Inflammatory macrophage treated with lipopolysaccharide for 4 hours (primary cell): Measurements from ENCODE around the gene SUSD1.
"Not testable (repeated sequence)": the region's sequence is repeated elsewhere in the genome, so short reads cannot be mapped to it uniquely, and the experiment has no call there.

Source experiments
- DNase-seq: peaks from one replicate; pipeline ENCODE4 v3.0.0-alpha.2; 2020

The SUSD1 gene

GRCh38 chr9:112173489-112174221 is 1.4 kb downstream of the SUSD1 start:
- no peak for DNase-seq

DNA sequence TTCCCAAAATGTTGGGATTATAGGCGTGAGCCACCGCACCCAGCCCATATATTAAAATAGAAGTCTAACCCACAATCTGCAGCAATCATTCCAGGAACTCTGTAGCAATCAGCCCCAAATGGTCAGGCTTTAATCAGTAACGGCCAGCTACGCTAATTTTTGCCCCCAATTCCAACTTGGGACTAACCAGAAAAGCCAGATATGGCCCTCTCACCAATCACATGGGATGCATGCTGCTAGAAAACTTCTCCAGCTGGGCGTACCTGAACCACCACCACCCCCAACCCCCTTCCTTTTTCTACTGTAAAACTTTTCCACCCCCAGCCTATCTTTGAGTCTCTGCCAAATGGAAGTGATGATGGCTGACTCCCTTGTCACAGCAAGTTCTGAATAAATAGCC is 4.1 kb downstream of the SUSD1 start:
- DNase-seq: no peak

- DNase-seq: no peak
Measured at GRCh38 chr9:112170235-112170634, 4.9 kb downstream of the SUSD1 start.

DNA sequence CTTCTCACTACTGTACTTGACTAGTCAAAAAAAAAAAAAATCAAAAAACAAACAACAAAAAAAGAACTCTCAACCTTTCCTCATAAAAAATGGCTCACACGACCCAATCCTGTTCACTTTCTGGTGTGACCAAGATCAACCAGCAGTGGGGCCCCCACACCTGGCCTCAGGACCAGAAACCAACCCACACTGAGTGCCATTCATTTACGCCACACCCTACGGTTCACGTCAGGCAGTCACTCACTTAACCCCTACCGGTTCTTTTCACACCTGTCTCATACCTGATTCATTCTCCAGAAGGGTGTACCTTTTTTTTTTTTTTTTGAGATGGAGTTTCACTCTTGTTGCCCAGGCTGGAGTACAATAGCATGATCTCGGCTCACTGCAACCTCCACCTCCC is 5.7 kb downstream of the SUSD1 start:
- DNase-seq: no peak

GRCh38 chr9:112168197-112168596 is 6.9 kb downstream of the SUSD1 start:
- DNase-seq: no peak

GRCh38 chr9:112166176-112167140 is 8.6 kb downstream of the SUSD1 start:
- peak; percentile 27 for DNase-seq

GRCh38 chr9:112162621-112163413 is 12.3 kb downstream of the SUSD1 start:
- DNase-seq: peak; percentile 56

GRCh38 chr9:112159781-112160180 is 15.3 kb downstream of the SUSD1 start:
- DNase-seq: no peak

DNA sequence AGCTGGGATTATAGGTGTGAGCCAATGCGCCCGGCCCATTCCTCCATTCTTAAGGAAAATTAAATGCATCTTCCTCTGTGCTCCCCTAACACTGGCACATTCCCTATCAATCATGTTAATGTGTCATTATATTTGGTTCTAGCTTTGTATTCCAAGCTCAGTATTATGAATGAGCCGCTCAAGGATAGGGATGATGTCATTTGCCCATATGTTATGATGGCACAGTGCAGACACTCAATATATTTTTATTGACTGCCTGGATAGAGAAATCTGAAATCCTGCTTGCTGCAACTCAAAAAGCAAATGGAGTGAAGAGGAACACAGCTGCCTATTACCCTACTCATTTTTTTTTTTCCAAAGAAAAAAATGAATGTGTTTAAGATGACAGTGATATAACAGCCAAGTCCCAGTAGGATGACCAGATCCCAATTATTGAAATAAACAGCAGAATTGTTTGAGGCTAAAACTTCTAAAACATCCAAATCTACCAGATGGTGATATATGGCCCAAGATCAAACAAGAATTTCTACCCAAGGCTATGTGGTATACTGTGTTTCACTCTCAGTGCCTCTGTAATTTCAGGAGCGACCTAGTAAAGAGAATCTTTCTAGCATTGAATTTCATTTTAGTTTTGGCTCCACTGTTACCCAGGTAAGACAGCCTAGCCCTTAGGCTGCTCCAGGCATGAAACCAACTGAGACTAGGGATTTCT is 16.3 kb downstream of the SUSD1 start:
- DNase-seq: no peak

DNA sequence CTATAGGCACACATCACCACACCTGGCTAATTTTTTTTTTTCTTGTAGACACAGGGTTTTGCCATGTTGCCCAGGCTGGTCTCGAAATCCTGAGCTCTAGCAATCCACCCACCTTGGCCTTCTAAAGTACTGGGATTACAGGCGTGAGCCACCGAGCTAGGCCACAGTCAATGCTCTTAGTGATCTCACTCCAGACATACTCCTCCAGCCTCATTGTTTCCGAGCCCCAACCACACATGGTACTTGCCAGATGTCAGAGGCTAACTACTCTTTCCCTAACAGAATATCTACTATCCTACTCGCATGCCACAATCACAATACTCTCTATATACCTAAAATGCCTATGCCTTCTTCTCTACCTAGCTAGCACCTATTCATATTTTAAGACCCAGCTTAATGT is 17.1 kb downstream of the SUSD1 start:
- DNase-seq: no peak

DNA sequence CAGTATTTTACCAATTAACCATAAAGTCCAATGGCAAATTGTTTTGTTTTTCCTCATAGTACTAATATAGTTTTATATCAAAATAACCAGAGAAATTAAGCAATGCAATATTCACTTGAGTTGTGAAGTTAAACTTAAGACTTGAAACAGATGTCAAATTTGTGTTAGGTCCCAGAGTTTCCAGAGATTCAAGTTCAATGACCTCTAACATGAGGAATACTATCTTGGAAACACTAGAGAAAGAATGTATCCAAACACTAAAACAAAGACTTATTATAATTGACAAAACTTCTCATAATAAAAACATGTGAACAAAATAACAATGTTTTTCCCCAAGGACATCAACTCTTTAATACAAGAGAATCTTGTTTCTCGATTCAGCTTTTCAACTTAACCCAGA is 18.0 kb downstream of the SUSD1 start:
- DNase-seq: no peak

GRCh38 chr9:112149211-112149610 is 25.9 kb downstream of the SUSD1 start:
- DNase-seq: no peak

DNA sequence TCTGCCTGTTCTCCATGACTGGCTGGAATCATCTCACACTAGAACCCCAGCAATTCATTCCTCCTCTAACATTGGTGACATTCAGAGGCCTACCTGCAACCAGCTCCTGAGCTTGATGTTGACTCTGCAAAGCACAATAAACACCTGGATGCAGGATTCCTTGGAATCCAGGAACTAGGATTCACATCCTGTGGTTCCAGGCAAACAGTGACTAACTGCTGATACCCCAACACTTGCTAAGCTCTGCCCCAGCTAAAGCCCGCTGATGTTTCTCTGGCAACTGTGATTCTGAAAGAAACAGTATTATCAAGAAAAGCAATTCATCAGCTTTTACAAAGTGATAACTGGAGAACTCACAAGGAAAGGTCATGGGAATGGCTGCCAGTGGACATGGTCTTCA is 29.2 kb downstream of the SUSD1 start:
- no peak for DNase-seq

GRCh38 chr9:112144807-112145206 is 30.3 kb downstream of the SUSD1 start:
- DNase-seq: no peak

DNA sequence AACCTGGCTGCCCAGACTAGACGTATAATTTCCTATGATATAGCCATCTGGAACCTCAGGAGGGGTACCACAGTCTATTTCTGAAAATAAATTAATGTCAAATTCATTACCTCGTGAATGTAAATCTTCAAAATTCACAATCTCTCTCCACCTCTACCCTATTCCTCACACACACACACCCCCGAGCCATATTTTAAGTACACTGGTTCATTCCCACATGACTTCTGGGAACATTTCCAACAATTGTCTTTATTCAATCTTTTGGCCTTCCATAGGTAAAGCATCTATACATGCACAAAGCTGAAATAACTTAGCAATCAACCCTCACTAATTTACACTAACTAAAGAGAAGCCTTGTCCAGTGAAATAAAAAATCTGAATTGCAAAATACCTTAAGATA is 32.7 kb downstream of the SUSD1 start:
- DNase-seq: no peak

- no peak for DNase-seq
Measured at GRCh38 chr9:112140936-112141335, 34.2 kb downstream of the SUSD1 start.

GRCh38 chr9:112137066-112137465 is 38.0 kb downstream of the SUSD1 start:
- no peak for DNase-seq

DNA sequence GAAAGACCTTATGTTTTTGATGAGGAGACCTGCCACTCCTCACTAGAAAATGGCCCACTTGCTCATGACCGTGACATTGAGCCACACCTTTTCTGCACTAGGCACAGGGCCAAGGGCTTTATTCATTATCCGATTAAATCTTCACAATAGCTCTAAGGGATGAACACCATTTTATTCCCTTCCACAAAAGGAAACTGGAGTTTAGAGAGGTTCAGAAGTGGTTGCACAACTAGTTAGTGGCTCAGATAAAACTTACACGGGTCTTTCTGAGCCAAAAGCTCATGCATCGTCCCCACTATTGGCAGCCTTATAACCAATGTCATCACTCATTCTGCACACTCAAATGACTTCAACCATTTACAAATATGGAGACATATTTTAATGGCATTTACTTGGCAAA is 39.4 kb downstream of the SUSD1 start:
- DNase-seq: no peak

- DNase-seq: not testable (repeated sequence)
Measured at GRCh38 chr9:112133806-112134205, 41.3 kb downstream of the SUSD1 start.

DNA sequence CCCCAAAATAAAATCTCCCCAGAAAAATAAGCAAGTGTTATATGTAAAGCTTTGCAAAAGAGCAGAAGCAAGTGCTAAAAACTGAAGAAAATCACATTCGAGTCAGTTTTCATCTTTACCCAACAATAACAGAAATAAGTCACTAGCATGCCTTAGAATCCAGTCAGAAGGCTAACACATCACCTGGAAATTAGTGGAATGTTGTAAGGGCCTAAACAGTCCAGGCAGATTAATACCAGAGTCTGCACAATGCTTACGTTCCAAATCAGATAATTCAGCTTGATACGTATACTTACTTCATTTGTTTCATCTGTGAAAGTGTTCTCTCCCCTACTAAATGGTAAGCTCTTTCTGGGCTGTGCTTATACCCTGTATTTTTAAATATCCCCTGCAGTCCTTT is 42.7 kb downstream of the SUSD1 start:
- DNase-seq: no peak

DNA sequence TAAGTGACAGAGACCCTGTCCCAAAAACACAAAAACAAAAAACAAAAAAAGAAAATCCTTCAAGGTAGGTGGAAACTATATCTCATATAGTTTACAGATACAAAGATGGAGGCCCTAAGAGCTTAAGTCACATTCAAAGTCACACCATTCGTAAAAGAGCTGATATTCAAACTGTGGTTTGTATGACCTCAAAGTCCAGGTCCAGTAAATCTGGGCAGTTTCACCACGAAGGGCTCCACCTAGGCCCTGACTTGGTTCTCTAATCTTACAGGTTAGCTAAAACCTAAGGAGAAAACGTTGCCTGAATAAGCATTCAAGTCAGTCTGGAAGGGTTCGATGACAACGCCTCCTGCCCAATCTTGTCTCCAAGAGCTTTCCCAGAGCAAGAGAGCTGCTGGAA is 44.1 kb downstream of the SUSD1 start:
- DNase-seq: no peak

GRCh38 chr9:112130347-112130746 is 44.8 kb downstream of the SUSD1 start:
- DNase-seq: no peak

DNA sequence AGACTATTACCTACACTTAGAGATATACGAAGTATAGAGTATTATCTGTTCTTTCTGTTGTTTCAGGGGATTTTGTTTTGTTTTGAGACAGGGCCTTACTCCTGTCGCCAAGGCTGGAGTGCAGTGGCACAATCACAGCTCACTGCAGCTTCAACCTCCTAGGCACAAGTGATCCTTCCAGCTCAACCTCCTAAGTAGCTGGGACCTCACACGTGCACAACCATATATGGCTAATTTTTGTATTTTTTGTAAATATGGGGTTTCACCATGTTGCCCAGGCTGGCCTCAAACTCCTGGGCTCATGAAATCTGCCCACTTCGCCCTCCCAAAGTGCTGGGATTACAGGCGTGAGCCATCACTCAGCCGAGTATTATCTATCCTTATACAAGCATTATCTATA is 45.9 kb downstream of the SUSD1 start:
- no peak for DNase-seq
